BLaER1 treated with 17β-estradiol and CSF1 and Interleukin-3, amounts not matched to agents 10 nM and 100 nM (cell line): Measurements from ENCODE around the gene MRPS7.
"Not testable (repeated sequence)": the region's sequence is repeated elsewhere in the genome, so short reads cannot be mapped to it uniquely, and the experiment has no call there.

Source experiments
- H3K27ac ChIP-seq, 11 experiments: shearing (Covaris generic); formaldehyde crosslinking; 2 replicates each; pipeline ENCODE4 v1.8.1; 2022
- H3K27me3 ChIP-seq, 11 experiments: shearing (Covaris generic); formaldehyde crosslinking; 2 replicates each; pipeline ENCODE4 v1.8.1; 2022
- H3K36me3 ChIP-seq, 11 experiments: shearing (Covaris generic); formaldehyde crosslinking; 2 replicates each; pipeline ENCODE4 v1.8.1; 2022
- H3K4me1 ChIP-seq, 10 experiments: shearing (Covaris generic); formaldehyde crosslinking; 2 replicates each; pipeline ENCODE4 v1.8.1; 2022
- H3K4me2 ChIP-seq, 11 experiments: shearing (Covaris generic); formaldehyde crosslinking; 2 replicates each; pipeline ENCODE4 v1.8.1; 2022
- H3K4me3 ChIP-seq, 10 experiments: shearing (Covaris generic); formaldehyde crosslinking; 2 replicates each; pipeline ENCODE4 v1.8.1; 2022
- H3K9ac ChIP-seq, 11 experiments: shearing (Covaris generic); formaldehyde crosslinking; 2 replicates each; pipeline ENCODE4 v1.8.1; 2022
- H3K9me3 ChIP-seq, 11 experiments: shearing (Covaris generic); formaldehyde crosslinking; replicated peaks in 1 of 11; 2 replicates each; pipeline ENCODE4 v1.8.1; 2022
- H4K20me1 ChIP-seq, 11 experiments: shearing (Covaris generic); formaldehyde crosslinking; 2 replicates each; pipeline ENCODE4 v1.8.1; 2022
- Cebpa-rat ChIP-seq, 11 experiments: shearing (Covaris generic); IDR thresholded peaks; 2 replicates each; pipeline ENCODE4 v1.8.1; 2022

Gene MRPS7

GRCh38 chr17:75270966-75271232 lies 9.2 kb downstream of the MRPS7 start, which contains the start of gene MIF4GD:
TSS of gene MIF4GD (minus strand) at chr17:75271231. CDS start at chr17:75270195, 1,036 bp downstream.
- Histone ChIP-seq H3K9ac (peak within 1 kb of the TSS; percentile 87 to 98 (median 95)), H3K4me2 (peak within 1 kb of the TSS; percentile 93 to 100 (median 99)), H3K36me3 (peaks cover 43 to 58% (median 51%) of the 10 kb centered on the region in 11 experiments), H3K27me3 (no peaks in the 10 kb centered on the region), H3K4me1 (peaks cover 35 to 73% (median 60%) of the 10 kb centered on the region in 10 experiments), H3K27ac (peak within 1 kb of the TSS; percentile 83 to 98 (median 93)), H4K20me1 (peaks cover 12 to 50% (median 26%) of the 10 kb centered on the region in 11 experiments; a peak in 19 of 22 replicates), H3K4me3 (peak within 1 kb of the TSS; percentile 79 to 98 (median 89)), H3K9me3 (no peaks in the 10 kb centered on the region)
- no peak for TF ChIP-seq Cebpa-rat (IDR thresholded peaks at IDR 0.05)

DNA sequence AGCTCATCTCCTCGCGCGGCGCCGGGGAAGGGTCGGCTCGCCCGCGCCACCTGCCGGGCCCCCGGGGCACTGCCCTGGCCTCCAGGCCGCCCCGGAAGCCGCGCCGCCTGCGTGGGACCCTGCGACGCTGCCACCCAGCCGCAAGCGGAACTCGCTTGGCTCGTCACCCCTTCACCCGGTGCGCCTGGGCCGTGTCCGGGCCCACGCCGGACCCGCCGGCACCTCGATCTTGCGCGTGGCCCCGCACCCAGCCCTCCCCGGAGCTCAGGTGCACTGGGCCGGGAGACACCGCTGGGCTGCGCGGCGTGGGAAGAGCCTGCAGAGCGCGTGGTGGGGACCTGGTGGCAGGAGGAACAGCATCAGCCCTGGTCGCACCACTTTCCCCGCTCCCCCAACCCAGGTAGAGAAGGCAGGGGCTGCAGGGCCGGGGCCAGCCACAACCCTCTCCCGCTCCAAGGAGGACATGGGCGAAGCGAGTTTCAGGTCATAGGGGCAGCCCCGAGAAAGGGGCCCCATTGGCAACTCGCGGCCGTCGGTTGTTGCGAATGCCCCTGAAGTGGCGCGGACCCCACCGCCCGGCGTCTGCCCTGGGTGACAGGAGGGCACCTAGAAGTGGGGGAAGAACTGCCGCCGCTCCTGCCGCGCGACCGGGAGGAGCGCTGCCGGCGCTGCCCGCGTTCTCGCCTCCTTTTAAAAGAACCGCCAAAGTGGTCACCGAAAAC lies 9.7 kb downstream of the MRPS7 start:
- H4K20me1 ChIP-seq: peaks cover 12 to 48% (median 25%) of the 10 kb centered on the region in 11 experiments; a peak in 19 of 22 replicates
- TF ChIP-seq Cebpa-rat (IDR thresholded peaks at IDR 0.05): no peak
- peak overlapping the region; percentile 87 to 98 (median 95) for H3K9ac ChIP-seq
- H3K4me1 ChIP-seq: peaks cover 35 to 68% (median 60%) of the 10 kb centered on the region in 10 experiments
- H3K36me3 ChIP-seq: peaks cover 42 to 58% (median 48%) of the 10 kb centered on the region in 11 experiments
- H3K27ac ChIP-seq: peak overlapping the region; percentile 83 to 98 (median 93)
- no peaks in the 10 kb centered on the region for H3K9me3 ChIP-seq
- no peaks in the 10 kb centered on the region for H3K27me3 ChIP-seq
- H3K4me3 ChIP-seq: peak overlapping the region; percentile 79 to 98 (median 89)
- H3K4me2 ChIP-seq: peak overlapping the region; percentile 93 to 100 (median 98)

GRCh38 chr17:75271955-75272847 lies 10.5 kb downstream of the MRPS7 start:
- H3K4me2 ChIP-seq: peak overlapping the region; percentile 93 to 100 (median 98)
- peaks cover 12 to 40% (median 25%) of the 10 kb centered on the region in 11 experiments; a peak in 19 of 22 replicates for H4K20me1 ChIP-seq
- TF ChIP-seq Cebpa-rat (IDR thresholded peaks at IDR 0.05): no peak
- peak overlapping the region; percentile 79 to 98 (median 89) for H3K4me3 ChIP-seq
- H3K36me3 ChIP-seq: peaks cover 42 to 58% (median 46%) of the 10 kb centered on the region in 11 experiments
- H3K4me1 ChIP-seq: peaks cover 35 to 60% (median 52%) of the 10 kb centered on the region in 10 experiments
- no peaks in the 10 kb centered on the region for H3K27me3 ChIP-seq
- H3K9me3 ChIP-seq: no peaks in the 10 kb centered on the region
- peak overlapping the region; percentile 87 to 98 (median 95) for H3K9ac ChIP-seq
- peak overlapping the region in 10 of 11 experiments; percentile 87 to 98 (median 94); a peak in 19 of 22 replicates for H3K27ac ChIP-seq

DNA sequence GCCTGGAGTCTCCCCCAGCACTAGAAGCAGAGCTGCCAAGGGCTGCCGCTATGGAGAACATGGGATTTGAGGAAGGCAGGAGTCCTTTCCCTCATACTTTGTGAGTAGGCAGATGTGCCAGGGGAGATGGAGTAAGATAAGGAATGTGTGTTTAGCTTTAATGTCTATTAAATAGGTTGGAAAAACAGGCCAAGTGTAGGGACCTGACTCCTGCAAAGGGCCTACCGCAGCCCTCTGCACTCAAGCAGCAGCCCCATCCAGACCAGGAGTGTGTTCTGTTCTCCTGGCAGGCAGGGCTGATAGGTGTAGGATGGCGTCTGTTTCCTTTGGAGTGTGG lies 11.1 kb downstream of the MRPS7 start:
- H3K4me1 ChIP-seq: peaks cover 35 to 54% (median 46%) of the 10 kb centered on the region in 10 experiments
- H4K20me1 ChIP-seq: peaks cover 12 to 39% (median 25%) of the 10 kb centered on the region in 11 experiments; a peak in 19 of 22 replicates
- no peaks in the 10 kb centered on the region for H3K9me3 ChIP-seq
- H3K9ac ChIP-seq: peak overlapping the region in 10 of 11 experiments; percentile 52 to 98 (median 94); a peak in 16 of 22 replicates
- no peak for TF ChIP-seq Cebpa-rat (IDR thresholded peaks at IDR 0.05)
- no peaks in the 10 kb centered on the region for H3K27me3 ChIP-seq
- peak overlapping the region; percentile 93 to 100 (median 98) for H3K4me2 ChIP-seq
- H3K27ac ChIP-seq: peak overlapping the region in 4 of 11 experiments; percentile 23 to 96 (median 95); a peak in 5 of 22 replicates
- peaks cover 41 to 57% (median 49%) of the 10 kb centered on the region in 11 experiments for H3K36me3 ChIP-seq
- peak overlapping the region in 7 of 10 experiments; percentile 79 to 98 (median 91); a peak in 9 of 20 replicates for H3K4me3 ChIP-seq

DNA sequence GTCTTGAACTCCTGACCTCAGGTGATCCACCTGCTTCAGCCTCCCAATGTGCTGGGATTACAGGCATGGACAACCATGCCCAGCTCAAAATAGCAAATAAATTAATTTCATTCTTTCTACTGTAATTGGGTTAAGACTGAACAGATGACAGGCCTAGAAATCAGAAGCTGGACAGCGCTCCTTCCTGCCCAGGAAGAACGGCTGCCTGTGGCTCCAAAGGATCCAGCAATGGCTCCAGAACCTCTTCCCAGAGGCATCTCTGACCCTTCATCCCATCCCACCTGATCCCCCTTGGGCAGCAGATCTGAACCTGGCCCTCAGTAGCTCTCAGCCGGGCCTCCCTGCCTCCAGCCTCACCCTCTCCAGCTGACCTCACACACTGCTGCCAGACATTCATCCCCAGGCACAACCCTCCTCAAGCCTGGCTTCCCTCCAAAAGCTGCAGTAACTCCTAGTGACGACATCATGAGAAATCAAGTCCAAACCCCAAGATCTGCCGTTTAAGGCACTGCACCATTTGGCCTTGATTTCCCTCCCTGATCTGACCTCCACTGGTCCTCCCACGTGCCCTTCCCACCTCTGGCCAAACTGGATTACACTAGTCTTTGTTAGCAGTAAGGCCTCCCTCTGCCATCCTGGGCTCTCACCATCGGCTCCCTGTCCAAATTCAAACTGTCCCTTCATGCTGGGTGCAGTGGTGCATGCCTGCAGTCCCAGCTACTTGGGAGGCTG lies 12.5 kb downstream of the MRPS7 start:
- peaks cover 12 to 44% (median 25%) of the 10 kb centered on the region in 11 experiments; a peak in 19 of 22 replicates for H4K20me1 ChIP-seq
- no peak for TF ChIP-seq Cebpa-rat (IDR thresholded peaks at IDR 0.05)
- H3K27me3 ChIP-seq: no peaks in the 10 kb centered on the region
- H3K4me2 ChIP-seq: no peak overlapping the region
- H3K27ac ChIP-seq: no peak overlapping the region
- no peak overlapping the region for H3K4me3 ChIP-seq
- peak overlapping the region in 1 of 11 experiments; percentile 51; a peak in 2 of 22 replicates for H3K9ac ChIP-seq
- H3K36me3 ChIP-seq: peaks cover 53 to 70% (median 62%) of the 10 kb centered on the region in 11 experiments
- H3K9me3 ChIP-seq: no peaks in the 10 kb centered on the region
- peaks cover 29 to 40% (median 32%) of the 10 kb centered on the region in 10 experiments for H3K4me1 ChIP-seq

DNA sequence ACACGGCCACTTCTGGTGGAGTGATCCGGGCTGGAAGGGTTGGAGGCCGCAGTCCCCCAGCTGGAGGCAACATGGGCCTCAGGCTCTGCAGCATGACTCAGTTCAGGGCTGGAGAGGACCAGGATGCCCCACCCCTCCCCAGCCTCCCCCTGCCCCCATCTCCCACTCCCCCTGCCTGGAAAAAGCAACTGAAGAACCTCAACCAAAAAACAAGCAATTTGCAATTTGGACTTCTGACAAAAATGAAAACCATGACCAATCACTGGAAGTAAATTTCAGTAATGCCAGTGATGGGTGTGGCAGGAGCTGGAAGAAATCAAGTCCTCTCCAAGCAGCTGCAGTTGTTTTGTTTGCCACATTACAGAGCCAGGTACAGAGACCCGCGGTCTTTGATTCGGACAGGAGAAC lies 16.0 kb downstream of the MRPS7 start:
- H3K9me3 ChIP-seq: no peaks in the 10 kb centered on the region
- H3K4me3 ChIP-seq: no peak overlapping the region
- no peak overlapping the region for H3K9ac ChIP-seq
- H3K36me3 ChIP-seq: peaks cover 83 to 99% (median 93%) of the 10 kb centered on the region in 11 experiments
- no peak for TF ChIP-seq Cebpa-rat (IDR thresholded peaks at IDR 0.05)
- peaks cover 5 to 50% (median 16%) of the 10 kb centered on the region in 11 experiments; a peak in 18 of 22 replicates for H4K20me1 ChIP-seq
- no peaks in the 10 kb centered on the region for H3K27me3 ChIP-seq
- no peak overlapping the region for H3K27ac ChIP-seq
- H3K4me1 ChIP-seq: peaks cover 7 to 19% (median 8%) of the 10 kb centered on the region in 10 experiments
- no peak overlapping the region for H3K4me2 ChIP-seq

DNA sequence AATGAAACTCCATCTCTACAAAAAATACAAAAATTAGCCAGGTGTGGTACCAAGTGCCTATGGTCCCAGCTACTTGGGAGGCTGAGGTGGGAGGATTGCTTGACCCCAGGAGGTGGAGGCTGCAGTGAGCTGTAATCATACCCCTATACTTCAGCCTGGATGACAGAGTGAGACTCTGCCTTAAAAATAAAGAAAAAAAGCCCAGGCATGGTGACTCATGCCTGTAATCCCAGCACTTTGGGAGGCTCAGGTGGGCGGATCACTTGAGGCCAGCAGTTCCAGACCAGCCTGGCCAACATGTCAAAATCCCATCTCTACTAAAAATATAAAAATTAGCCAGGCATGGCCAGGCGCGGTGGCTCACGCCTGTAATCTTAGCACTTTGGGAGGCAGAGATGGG lies 18.5 kb downstream of the MRPS7 start:
- not testable (repeated sequence) for H3K9me3 ChIP-seq, H3K4me3 ChIP-seq, H3K27ac ChIP-seq, H3K9ac ChIP-seq, H3K27me3 ChIP-seq, H3K4me2 ChIP-seq
- peaks cover 1 to 47% (median 9%) of the 10 kb centered on the region in 11 experiments; a peak in 16 of 22 replicates for H4K20me1 ChIP-seq
- peaks cover 3 to 16% (median 8%) of the 10 kb centered on the region in 10 experiments; a peak in 15 of 20 replicates for H3K4me1 ChIP-seq
- H3K36me3 ChIP-seq: peaks cover 85 to 100% (median 93%) of the 10 kb centered on the region in 11 experiments

DNA sequence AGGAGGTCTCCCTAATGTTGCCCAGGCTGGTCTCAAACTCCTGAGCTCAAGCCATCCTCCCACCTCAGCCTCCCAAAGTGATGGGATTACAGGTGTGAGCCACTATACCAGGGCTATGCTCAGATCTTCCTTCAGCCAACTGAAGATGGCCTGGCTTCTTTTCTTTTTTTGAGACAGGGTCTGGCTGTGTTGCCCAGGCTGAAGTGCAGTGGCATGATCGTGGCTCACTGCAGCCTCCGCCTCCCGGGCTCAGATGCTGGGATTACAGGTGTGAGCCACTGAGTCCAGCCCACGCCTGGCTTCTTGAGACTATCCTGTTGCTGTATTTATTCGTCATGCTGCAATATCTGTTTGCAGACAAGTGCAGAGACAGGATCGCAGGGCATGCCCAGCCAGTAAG lies 23.4 kb downstream of the MRPS7 start:
- H3K27ac ChIP-seq: no peak overlapping the region
- H4K20me1 ChIP-seq: peaks cover 7 to 65% (median 38%) of the 10 kb centered on the region in 11 experiments; a peak in 20 of 22 replicates
- peaks cover 32 to 44% (median 39%) of the 10 kb centered on the region in 10 experiments for H3K4me1 ChIP-seq
- no peaks in the 10 kb centered on the region for H3K9me3 ChIP-seq
- no peaks in the 10 kb centered on the region for H3K27me3 ChIP-seq
- H3K4me3 ChIP-seq: no peak overlapping the region
- TF ChIP-seq Cebpa-rat (IDR thresholded peaks at IDR 0.05): no peak
- H3K9ac ChIP-seq: peak overlapping the region in 6 of 11 experiments; percentile 4 to 48 (median 23); a peak in 4 of 22 replicates
- peaks cover 62 to 77% (median 74%) of the 10 kb centered on the region in 11 experiments for H3K36me3 ChIP-seq
- peak overlapping the region in 9 of 11 experiments; percentile 11 to 98 (median 26); a peak in 9 of 22 replicates for H3K4me2 ChIP-seq
